ENCODE measurements around the gene MOSPD3.

The MOSPD3 gene

DNA sequence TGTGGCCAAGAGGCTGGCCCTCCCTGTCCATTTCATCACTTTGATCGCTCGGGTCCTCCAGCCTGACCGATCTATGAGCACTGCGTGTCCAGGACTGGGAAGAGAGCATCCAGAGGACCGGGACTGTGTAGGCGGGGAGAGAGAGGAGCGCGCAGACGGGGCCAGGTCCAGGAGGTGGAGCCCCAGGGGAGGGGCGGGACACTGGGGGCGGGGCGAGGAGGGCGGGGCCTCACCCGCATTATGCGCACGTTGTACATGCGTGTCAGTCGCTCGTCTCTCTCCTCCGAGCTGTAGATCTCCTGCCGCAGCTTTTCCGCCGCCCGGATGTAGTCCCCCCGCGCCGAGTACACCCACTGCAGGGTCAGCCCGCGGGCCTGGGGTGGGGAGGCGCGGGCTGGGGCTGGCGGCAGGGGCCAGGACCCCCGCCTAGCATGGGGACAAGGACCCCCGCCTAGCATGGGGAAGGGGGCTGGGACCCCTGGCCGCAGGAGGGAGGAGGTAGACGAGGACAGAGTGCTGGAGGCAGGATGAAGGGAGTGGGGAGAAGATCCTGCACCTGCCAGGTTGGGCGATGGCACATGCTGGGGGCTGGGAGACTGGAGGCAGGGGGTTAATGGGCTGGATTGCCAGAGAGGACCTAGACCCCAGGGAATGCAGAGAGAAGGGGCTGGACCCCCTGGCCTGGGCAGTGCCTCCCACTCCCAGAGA is 14.3 kb downstream of the MOSPD3 start:
- peak; percentile 70 to 83 (median 71) for DNase-seq

DNA sequence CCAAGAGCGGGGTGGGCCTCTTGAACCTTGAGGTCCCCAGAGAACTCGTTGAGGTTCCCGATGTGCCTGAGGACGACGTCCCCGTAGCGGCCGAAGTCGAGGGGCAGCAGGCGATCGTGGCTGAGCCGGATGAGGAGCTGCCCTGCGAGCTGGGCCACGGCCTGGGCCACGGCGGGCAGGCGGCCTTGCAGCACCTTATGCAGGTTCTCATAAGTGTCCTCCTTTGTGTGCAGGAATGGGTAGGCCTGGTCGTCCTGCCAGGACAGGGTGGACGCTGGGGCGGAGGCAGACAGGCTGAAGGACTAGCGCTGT is 14.9 kb downstream of the MOSPD3 start:
- DNase-seq: no peak

DNA sequence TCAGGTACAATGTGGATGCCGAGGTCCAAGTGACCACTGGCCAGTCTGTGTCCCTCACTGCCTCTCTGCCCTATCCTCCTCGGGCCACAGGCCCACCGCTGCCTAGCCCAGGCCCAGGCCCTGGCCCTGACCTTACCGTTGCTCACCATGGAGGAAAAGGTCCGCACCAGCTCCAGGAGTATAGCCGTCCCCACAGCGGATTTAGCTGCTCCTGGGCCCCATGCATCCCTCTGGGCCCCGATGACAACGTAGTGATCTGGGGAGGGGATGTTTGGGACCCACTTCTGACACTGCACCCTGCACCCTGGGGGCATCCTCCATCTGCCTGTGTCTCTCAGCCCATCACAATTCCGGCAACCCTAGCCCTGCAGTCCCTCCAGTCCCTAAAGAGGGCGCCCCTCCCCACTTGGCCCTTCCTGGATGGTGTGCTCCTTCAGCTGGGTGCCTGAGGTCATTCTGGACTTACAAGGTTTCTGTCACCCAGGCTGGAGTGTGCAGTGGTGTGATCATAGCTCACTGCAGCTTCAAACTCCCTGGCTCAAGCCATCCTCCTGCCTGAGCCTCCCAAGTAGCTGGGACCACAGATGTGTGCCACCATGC is 16.9 kb downstream of the MOSPD3 start:
- peak in 1 of 3 experiments; percentile 20 for DNase-seq

DNA sequence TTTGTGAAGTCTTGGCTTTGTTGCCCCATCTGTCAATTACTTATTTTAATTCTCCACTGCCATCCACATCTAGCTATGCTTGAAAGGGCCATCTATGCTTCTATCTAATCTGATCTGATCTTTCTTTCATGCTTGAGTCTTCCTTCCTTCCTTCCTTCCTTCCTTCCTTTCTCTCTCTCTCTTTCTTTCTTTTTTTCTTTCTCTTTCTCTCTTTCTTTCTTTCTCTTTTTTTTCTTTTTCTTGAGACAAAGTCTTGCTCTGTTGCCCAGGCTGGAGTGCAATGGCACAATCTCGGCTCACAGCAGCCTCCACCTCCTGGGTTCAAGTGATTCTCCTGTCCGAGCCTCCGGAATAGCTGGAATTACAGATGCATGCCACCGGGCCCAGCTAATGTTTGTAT is 17.7 kb downstream of the MOSPD3 start:
- no peak for DNase-seq

DNA sequence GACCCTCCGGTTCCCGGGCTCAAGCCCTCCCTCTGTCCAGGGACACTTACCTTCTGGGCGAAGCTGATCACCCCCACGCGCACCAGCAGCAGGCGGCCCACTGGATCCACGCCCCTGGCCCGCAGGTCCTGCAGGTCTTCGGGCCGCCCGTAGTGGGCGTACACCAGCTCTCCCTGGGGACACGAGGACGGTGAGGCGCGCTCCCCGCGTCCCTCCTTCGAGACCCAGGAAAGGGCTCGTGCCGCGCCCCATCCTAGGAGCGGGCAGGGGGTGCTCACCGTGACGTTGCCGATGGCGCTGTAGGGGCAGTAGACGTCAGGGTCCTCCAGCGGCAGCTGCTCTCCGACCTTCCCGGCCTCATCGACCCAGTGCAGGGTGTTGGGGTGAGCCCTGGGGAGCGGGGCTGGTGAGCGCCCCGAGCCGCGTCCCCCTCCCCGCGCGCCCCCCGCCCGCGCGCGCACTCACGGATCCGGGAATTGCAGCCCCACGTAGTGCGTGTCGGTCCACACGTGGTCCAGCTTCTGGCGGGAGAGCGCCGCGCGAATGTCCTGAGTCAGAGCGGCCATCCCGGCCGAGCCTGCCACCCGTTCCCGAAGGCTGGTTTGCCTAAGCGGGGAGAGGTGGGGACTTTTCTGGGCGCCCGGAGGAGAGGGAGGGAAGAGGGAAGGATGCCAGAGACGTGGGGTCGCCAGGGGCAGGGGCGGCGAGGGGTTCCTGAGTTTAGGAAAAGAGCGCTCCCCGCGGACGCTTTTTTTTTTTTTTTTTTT is 20.8 kb downstream of the MOSPD3 start:
- peak; percentile 51 to 84 (median 84) for DNase-seq

DNA sequence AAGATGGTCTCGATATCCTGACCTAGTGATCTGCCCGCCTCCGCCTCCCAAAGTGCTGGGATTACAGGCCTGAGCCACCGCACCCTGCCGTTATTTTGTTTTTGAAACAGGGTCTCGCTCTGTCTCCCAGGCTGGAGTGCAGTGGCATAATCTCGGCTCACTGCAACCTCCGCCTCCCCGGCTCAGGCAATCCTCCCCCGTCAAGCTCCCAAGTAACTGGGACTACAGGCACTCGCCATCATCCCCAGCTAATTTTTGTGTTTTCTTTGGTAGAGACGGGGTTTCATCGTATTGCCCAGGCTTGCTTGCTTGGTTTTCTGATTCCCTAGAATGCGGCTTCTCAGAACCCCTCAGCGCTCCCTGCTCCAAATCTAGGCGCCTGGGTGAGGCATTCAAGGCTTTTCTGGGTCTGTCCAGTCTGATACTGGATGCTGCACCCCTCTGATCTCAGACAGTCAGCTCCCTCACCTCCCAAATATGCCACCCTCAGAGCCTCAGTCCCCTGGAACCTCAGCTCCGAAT is 27.7 kb downstream of the MOSPD3 start:
- no peak for DNase-seq

DNA sequence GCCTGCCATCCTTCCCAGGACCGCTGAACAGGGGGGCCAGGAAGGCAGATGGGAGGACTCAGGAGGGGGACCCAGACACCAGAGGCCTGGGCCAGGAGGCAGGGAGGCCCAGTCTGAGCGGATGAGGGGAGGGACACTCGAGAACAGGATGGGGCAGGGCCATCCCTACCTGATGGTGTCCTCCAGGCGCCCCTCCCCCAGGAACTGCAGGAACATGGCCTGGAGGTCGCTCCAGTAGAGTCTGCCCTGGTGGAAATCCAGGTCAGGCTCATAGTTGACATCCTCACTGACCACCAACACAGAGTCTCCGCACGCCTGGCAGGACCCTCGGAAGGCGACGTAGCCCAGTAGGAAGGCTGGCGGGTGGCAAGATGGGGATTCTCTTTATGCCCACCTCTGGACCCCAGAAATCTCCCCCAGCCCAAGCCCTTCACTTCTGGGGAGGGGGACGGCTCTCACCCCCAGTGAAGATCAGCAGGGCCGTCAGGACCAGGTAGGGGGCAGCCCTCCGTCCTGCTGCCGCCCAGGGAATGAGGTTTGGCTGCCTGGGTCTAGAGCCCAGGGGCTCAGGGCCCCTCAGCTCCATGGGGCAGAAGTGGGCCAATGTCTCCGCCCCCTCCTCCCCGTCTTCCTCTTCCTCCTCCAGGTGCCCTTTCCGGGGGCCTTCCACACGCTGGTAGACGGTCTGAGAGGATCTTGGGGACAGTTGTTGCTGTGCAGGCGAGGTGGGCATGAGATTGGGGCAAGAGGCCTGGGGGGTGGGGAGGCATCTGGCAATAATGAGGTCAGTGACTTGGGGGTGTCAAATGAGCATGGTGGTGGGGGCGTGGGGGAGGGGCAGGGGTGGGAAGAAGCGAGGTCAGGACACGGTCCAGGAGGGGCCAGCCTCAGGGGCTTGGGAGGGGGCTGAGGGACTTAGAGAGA is 28.4 kb downstream of the MOSPD3 start:
- DNase-seq: no peak

DNA sequence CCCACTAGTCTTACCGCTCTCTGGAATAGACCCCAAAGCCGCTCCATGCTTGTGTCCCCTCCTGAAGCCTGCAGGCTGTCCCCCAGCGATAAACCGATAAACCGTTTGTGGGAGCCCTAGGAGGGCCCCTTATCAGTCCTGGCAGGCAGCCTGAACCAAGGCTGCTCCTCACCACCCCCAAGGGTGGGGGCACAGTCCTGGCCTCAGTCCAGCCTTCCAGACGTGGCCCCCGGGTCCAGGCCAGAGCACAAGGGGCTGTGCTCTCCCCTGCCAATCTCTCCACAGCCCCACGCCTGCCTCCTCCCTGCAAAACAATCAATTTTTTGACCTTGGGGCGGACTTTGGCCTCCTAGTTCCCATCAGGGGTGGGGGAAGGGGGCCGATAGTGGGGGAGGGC is 29.1 kb downstream of the MOSPD3 start, which contains the start of gene TFR2:
TSS of gene TFR2 (minus strand) at position 90 of the 397 bp plus-strand sequence. CDS start at position 47, 43 bp downstream.
- no peak for DNase-seq

DNA sequence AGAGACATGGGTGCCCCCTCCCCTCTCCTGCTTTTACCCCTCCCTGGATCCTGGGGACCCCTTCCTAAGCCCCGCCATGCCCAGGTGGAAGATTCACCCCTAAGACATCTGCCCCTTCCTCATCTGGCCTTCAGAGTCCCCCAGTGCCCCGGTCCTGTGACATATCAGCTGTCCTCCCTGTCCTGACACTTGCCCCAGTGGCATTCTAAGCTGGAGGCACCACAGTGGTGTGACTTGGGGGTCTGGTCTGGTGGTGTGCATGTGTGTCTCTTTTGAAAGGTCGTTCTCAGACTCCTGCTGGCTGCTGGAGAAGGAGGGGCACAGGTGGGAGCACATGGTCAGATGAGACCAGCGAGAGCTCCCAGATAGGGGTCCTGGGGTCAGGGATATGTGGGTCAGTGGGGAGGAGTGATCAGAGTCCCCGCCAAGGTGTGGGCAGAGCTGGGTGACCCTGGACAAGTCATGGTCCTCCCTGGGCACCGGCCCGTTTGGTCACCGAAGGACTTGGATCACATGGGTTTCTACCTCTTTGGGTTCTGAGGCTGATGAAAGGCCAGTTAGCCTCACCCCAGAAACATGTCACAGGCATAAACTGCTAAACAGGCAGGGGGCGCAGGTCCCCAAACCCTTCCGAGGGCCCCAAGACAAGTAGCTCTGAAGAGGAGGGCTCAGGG is 29.7 kb downstream of the MOSPD3 start:
- no peak for DNase-seq

DNA sequence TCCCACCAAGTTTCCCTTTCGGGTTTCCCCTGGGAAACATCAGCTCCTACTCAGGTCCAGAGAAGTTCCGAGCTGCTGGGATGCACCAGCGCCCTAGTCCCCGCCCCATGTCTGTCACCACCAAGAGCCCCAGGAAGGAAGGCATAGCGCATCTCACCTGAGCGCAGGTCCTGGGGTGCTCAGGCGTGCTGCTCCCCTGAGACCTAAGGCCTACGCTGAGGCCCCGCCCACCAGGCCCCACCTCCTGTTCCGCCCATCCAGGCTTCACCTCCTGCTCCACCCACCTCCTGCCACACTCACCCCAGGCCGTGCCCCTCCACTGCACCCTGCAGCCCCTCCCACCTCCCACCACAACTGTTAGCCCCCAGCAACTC is 30.2 kb downstream of the MOSPD3 start:
- DNase-seq: peak in 1 of 3 experiments; percentile 15

DNA sequence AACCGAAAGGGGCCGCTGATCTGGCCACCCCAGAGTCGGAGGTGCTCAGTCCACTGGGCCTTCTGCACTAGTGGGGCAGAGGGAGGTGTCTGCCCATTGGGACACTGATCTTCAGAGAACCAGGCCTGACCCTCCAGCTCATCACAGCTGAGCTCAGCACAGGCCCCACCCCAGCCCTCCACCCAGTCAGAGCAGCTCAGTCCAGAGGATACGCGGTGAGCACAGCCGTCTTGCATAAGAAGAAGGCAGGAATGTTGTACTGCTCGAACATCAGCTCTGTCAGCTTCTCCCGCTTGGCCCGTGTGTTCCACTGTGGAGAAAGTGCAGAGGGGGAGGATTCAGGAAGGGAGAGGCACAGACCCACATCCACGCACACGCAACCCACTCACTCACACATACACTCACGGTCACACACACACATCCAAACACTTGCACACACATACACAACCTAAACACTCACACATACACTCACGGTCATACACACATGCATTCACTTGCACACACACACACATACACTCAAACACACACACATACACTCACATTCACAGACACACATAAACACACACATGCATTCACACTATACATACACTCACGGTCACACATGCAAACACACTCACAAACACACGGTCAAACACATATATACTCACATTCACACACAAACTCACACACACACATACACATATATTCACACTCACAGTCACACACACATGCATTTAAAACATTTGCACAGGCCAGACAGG is 37.7 kb downstream of the MOSPD3 start:
- DNase-seq: no peak

DNA sequence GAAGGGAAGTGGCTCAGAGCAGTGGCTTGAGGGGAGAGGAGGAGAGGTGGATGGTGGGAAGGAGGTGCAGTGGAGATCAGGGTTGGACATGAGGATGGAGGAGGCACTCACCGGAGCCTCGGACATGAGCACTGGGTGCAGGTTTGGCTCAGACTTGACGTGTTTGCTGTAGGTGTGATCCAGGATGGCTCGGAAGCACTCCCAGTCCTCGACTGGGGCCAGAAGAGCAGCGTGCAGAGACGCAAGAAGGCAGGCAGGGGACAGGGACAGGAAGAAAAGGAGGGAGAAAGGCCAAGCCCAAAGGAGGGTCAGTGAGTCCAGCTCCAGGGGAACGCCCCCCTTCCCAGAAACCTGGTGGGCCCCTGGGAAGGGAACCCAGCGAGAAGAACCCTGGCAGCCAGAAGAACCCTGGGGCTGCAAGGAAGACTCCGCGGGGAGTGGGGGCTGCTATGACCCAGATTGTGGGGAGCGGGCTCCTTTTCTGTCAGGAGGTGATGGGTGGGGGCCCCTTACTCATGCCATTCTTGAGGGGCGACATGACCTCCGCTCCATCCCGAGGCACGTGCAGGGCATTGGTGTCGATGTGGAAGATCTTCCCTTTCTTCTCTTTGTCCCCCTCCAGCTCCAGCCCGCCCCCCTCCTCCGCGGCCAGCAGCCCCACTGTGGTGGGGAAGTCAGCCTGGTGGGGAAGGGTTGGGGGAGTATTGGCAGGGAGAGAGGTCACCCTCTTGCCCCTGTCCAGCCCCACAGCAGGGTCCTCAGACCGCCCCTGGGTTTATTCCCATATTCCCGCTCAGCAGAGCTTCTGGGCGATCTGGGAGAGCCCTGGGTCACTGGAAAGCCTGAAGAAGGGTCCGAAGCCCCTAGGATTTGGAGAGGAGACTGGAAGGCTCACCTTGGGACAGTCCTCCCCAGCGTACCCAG is 42.8 kb downstream of the MOSPD3 start:
- no peak for DNase-seq

DNA sequence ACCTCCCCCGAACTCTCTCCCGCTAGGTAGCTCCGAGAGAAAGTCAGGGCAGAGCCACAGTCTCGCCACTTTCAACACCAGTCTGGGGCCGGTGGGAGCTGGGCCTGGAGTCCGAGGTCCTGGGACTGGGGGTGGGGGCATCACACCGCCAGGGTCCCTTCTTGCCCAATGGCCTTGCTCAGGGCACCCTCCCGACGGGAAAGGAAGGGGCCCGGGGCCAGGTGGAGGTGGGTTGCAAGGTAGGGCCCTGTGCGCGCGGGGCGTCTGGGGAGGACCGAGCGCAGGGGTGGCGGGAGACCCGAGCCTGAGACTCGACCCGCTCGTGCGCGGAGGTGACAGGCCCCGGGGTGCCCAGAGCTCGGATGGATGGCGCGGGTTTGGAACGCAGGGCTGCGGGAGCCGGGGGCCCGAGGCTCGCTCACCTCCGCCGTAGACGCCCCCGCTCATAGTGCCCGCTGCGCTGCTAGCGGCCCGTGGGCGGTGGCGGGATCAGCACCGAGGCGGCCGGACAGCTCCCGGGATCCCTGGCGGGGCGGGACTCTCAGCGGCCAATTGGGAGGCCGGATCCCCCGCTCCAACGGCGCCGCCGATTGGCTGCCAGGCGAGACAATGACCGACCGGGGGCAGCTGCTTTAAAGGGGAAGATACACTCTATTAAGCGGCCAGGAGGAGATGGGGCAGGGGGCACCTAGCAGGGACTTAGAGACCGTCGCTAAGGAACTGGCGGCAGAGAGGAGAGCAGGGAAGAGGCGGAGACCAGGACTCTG is 43.8 kb downstream of the MOSPD3 start, which contains the start of gene ACTL6B:
TSS of gene ACTL6B (minus strand) at position 541 of the 767 bp plus-strand sequence. CDS start at position 447, 94 bp downstream.
- DNase-seq: peak; percentile 87 to 92 (median 88)

DNA sequence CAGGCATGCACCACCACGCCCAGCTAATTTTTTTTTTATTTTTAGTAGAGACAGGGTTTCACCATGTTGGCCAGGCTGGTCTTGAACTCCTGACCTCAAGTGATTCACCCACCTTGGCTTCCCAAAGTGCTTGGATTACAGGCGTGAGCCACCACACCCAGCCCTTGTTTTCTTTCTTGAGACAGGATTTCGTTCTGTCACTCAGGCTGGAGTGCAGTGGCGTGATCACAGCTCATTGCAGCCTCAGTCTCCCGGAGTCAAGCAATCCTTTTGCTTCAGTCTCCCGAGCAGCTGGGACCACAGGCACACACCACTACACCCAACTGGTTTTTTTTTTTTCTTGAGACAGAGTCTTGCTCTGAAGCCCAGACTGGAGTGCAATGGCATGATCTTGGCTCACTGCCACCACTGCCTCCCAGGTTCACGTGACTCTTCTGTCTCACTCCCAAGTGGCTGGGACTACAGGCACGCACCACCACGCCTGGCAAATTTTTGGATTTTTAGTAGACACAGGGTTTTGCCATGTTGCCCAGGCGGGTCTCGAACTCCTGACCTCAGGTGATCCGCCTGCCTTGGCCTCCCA is 49.9 kb downstream of the MOSPD3 start:
- DNase-seq: peak in 1 of 3 experiments; percentile 10

Measured in NCI-H1417 (cell line).